ENCODE data around the gene KRT25. TPM values are rescaled to one million over a fixed set of nuclear protein-coding genes. Genes with fewer than 3 reads are reported as not detected.

KRT25 gene
- total and polyA plus RNA-seq, 2 donors (not counting 3 experiments of a cell fraction or from before 2014, with no cell fraction given): not detected

- no TSS peak for BruUV-seq (replicated peaks)
- Histone ChIP-seq H3K9me1 (replicated peaks; ENCODE audit: control insufficient read depth, extremely low read depth, insufficient read depth, low read length) (no peaks in the 10 kb centered on the region), H2AFZ (ENCODE audit: low read depth, low read length) (no peak overlapping the region), H3K4me3 (replicated peaks in 1 of 3; ENCODE audit: insufficient read depth in 1 of 3, low read depth in 1 of 3, low read length in 3 of 3) (no peak overlapping the region), H3K27ac (ENCODE audit: insufficient read depth, low read depth, low read length) (no peak overlapping the region), H3K79me2 (ENCODE audit: control insufficient read depth, insufficient read depth, low read length) (no peaks in the 10 kb centered on the region), H3K36me3 (ENCODE audit: control insufficient read depth in 2 of 2, extremely low read depth in 1 of 2, insufficient read depth in 2 of 2, low read length in 2 of 2) (no peaks in the 10 kb centered on the region), H3K4me2 (ENCODE audit: insufficient read depth, low read length) (no peak overlapping the region), H4K20me1 (replicated peaks; ENCODE audit: control insufficient read depth, extremely low read depth, insufficient read depth, low read length) (no peaks in the 10 kb centered on the region), H3K27me3 (ENCODE audit: control insufficient read depth in 2 of 2, insufficient read depth in 2 of 2, low read length in 2 of 2) (peaks cover 8 to 22% of the 10 kb centered on the region in 2 experiments), H3K4me1 (ENCODE audit: control insufficient read depth, extremely low read depth, insufficient read depth, low read length) (no peaks in the 10 kb centered on the region), H3K9me3 (replicated peaks; ENCODE audit: control insufficient read depth, insufficient read depth, low read length) (no peaks in the 10 kb centered on the region), H3K9ac (replicated peaks; ENCODE audit: extremely low read depth, insufficient read depth, low read length) (no peak overlapping the region)
- POLR2A ChIA-PET: no interaction called here
- no peak for DNase-seq (ENCODE audit: low read depth, low spot score)
- CTCF ChIA-PET: no interaction called here
- intact Hi-C loops (cut with micrococcal nuclease) (no loop called here), dilution Hi-C loops (cut with MboI; ENCODE audit: extremely low pct_ligation_motif_present, low sequenced_read_pairs) (no loop called here)
- no peak for FAIRE-seq
- no peak for TF ChIP-seq MYC (IDR thresholded peaks at IDR 0.05; ENCODE audit: low read depth, low read length)
- no peak for TF ChIP-seq GATA2 (IDR thresholded peaks at IDR 0.05; ENCODE audit: insufficient read depth, insufficient read length, low read depth, low read length)
- no peak for TF ChIP-seq POLR2A (IDR thresholded peaks at IDR 0.05; ENCODE audit: low read depth, low read length)
- no peak for TF ChIP-seq MAX (IDR thresholded peaks at IDR 0.05; ENCODE audit: insufficient read depth, insufficient read length)
- TF ChIP-seq JUN (IDR thresholded peaks at IDR 0.05; ENCODE audit: borderline replicate concordance, insufficient read depth, insufficient read length, low read depth): no peak
- no peak for TF ChIP-seq EZH2 (IDR thresholded peaks at IDR 0.05; ENCODE audit: borderline replicate concordance, low read depth, low read length, severe bottlenecking)
- TF ChIP-seq POLR2AphosphoS5 (IDR thresholded peaks at IDR 0.05; ENCODE audit: insufficient read depth, low read depth, low read length): no peak
- TF ChIP-seq CTCF (IDR thresholded peaks at IDR 0.05; ENCODE audit: extremely low read depth in 1 of 2, insufficient read depth in 1 of 2, low read depth in 1 of 2, low read length in 2 of 2): no peak
- TF ChIP-seq FOS (IDR thresholded peaks at IDR 0.05; ENCODE audit: borderline replicate concordance, insufficient read depth, low read length): no peak
These were observed 22.3 kb upstream of the KRT25 start for GRCh38 chr17:40777459-40777858.

All from endothelial cell of umbilical vein (primary cell).